Hematopoietic multipotent progenitor cell treated with erythropoietin and hydrocortisone succinate and interleukin-3 and kit ligand, for 8 days (in vitro differentiated cells): Measurements from ENCODE around the gene ASPSCR1.
A peak's percentile ranks its signal among the peaks of the same experiment; 100 is the strongest.

Experiments used
- DNase-seq: peaks from one replicate; pipeline ENCODE4 v3.0.0-alpha.2; 2015

The ASPSCR1 gene

DNA sequence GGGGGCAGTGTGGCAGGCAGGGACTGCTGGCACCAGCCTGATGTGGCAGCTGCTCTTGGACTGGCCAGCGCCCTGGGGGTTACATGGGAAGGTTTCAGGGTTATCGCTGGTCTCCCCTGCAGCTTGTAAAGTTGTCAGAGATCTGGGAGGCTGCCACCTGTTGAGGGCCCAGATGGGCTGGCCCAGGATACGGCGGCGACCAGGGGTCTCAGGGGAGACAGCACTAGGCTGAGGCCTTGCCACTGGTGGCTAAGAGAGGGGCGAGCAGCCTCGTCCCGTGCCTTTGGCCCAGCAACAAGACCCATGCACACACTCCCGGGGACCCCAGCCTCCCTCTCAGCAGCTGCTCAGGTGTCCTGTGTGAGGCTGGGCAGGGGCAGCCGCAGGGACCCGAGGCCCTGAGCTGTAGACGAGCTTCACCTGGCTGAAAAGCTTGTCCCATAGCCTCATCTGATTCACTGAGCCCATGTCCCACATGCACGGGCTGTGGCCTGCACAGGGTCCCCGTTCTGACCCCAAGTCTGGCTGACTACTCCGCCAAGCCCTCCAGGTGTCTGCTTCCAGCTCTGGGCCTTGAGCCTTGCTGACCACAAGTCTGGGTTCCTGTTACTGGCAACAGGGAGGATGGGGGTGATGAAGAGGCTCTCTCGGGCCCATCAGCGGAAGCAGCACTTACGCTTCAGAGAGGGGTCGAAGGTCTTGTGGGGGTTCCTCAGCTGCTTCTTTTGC is 82.0 kb downstream of the ASPSCR1 start:
- no peak for DNase-seq

GRCh38 chr17:82060001-82060380 is 82.6 kb downstream of the ASPSCR1 start:
- DNase-seq: no peak

- no peak for DNase-seq
These were observed 83.2 kb downstream of the ASPSCR1 start for GRCh38 chr17:82060614-82061013.

GRCh38 chr17:82061047-82061925 is 83.9 kb downstream of the ASPSCR1 start:
- DNase-seq: no peak

- DNase-seq: no peak
These were observed 84.9 kb downstream of the ASPSCR1 start for GRCh38 chr17:82062076-82062983.

- no peak for DNase-seq
These were observed 85.5 kb downstream of the ASPSCR1 start for GRCh38 chr17:82062984-82063368.

GRCh38 chr17:82063424-82064415 is 86.3 kb downstream of the ASPSCR1 start:
- no peak for DNase-seq

DNA sequence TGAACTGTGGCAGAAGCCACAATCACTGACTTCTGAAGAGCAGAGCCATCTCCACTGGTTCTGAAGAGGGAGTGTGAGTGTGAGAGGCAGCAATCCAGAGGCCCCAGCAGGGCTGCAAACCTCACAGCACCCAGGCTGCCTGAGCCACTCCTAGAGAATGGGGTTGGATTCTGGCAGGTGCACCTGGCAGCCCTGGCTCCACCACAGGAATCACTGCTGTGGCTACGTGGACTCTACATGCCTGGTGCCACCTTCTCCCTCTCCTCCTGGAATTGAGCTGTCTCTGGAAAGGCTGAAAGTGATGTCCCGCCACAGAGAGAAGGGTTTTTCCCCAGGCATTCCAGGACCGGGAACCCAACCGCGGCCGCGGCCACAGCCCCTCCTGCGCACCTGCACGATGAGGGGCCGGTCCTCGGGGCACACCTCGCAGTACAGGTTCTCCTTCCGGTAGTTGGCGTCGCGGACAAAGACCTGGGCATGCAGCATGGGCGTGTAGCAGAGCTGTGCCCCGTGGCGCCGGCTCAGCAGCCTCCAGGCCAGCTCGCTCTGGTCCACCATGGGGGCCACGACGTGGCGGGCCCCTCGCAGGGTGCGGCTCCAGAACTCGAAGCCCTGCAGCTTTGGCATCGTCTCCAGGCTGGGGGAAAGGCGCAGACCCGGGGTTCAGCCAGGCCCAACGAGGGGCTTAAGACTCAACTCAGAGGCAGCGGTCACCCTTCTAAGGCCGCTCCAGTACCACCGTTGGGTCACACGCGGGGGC is 87.2 kb downstream of the ASPSCR1 start:
- no peak for DNase-seq

- no peak for DNase-seq
These were observed 87.8 kb downstream of the ASPSCR1 start for GRCh38 chr17:82065193-82065637.

- DNase-seq: peak; percentile 55
These were observed 88.3 kb downstream of the ASPSCR1 start, which contains the start of gene DUS1L for GRCh38 chr17:82065638-82066303. Gene DUS1L (minus strand): TSS chr17:82065804. CDS start chr17:82065059, 745 bp downstream.
